RWPE1 (cell line): Measurements from ENCODE around the gene AGO1.

Source experiments
- CTCF ChIA-PET: fragments of 350-600 bp; sonication (Branson Sonifier 250); formaldehyde crosslinking; extraction: SDS; loops from one replicate; lab custom pipeline; 2021; lab: Yijun Ruan, JAX
- POLR2A ChIA-PET: fragments of 400-600 bp; formaldehyde crosslinking; extraction: SDS; loops from one replicate; lab custom pipeline; 2020; ENCODE audit warnings: antibody characterized with exemption; ENCODE audit not compliant: low non-redundant PET; lab: Yijun Ruan, JAX
- DNase-seq: peaks from one replicate; pipeline ENCODE4 v3.0.0; 2012; ENCODE audit warnings: low spot score
- H3K27ac ChIP-seq: fragments of 450-650 bp; 2 replicates; pipeline ENCODE4 v1.5.1; 2017
- TF ChIP-seq, protein P1 (sequence below): fragments of 450-650 bp; conservative IDR thresholded peaks from 2 replicates; pipeline ENCODE4 v1.5.1; 2017; ENCODE audit warnings: low read depth, mild to moderate bottlenecking

The AGO1 gene

DNA sequence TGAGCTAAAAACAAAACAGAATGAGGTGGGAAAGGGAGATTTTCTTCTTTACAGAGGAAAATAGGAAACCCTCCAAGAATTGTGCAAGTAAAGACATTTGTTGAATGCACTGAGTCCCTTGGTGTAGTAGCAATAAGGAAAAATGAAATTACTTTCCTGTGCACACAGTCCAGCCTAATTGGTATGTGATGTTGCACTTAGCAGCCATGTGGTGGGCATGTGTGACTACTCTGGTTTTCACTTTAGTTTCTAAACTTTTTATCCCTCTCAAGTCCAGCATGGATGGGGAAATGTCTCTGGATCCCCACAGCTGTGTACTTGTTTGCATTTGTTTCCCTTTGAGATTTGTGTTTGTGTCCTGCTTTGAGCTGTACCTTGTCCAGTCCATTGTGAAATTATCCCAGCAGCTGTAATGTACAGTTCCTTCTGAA, 40.8 kb downstream of the AGO1 start:
- TF ChIP-seq, protein P1, sequence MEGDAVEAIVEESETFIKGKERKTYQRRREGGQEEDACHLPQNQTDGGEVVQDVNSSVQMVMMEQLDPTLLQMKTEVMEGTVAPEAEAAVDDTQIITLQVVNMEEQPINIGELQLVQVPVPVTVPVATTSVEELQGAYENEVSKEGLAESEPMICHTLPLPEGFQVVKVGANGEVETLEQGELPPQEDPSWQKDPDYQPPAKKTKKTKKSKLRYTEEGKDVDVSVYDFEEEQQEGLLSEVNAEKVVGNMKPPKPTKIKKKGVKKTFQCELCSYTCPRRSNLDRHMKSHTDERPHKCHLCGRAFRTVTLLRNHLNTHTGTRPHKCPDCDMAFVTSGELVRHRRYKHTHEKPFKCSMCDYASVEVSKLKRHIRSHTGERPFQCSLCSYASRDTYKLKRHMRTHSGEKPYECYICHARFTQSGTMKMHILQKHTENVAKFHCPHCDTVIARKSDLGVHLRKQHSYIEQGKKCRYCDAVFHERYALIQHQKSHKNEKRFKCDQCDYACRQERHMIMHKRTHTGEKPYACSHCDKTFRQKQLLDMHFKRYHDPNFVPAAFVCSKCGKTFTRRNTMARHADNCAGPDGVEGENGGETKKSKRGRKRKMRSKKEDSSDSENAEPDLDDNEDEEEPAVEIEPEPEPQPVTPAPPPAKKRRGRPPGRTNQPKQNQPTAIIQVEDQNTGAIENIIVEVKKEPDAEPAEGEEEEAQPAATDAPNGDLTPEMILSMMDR, result no peak
- no peak overlapping the region for H3K27ac ChIP-seq
- no peak for DNase-seq
- ChIA-PET CTCF (no interaction called here), POLR2A (no interaction called here)

DNA sequence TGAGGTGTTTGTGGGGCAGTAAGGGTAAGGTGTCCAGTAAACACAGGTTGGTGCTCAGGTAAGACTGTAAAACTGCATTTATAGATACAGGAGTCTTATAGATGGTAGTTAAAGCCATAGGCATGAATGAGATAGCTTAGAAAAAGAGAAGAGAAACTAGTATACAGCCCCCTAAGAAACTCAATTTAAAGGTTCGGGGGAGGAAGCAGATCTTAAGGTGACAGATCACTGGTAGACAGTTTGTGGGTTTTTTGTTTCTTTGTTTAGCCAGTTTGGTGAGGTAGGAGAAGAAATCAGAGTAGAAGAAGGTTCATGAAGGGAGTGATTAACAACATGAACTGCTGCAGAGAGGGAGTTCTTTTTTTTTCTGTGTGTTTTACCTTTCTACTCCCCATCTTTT, 41.8 kb downstream of the AGO1 start:
- TF ChIP-seq, protein P1, result no peak
- CTCF ChIA-PET, result interaction anchor here (0.5 kb wide), 1 partner anchor 12 kb away, joined by 4 read pairs; no protein-coding TSS in a partner anchor
- DNase-seq, result no peak
- no peak overlapping the region for H3K27ac ChIP-seq
- POLR2A ChIA-PET, result no interaction called here

DNA sequence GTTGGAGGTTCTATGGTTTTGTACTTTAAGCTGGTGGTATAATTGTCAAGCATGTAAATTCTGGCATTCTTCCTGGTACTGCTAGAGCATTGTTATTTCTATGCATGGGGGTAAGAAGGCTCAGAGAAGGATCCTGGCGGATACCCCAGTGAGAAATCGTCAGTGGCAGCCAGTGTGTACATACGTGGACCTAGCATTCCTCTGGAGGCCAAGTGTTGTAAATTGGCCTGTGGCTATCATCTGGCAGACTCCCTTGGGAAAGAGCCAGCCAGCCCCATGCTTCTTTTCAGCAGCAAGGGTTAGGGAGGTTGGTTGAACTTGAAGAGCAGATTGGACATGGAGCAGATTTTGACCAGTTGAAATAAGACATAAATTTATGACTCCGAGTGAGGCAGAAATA, 42.7 kb downstream of the AGO1 start:
- CTCF ChIA-PET, result no interaction called here
- POLR2A ChIA-PET, result no interaction called here
- DNase-seq, result no peak

DNA sequence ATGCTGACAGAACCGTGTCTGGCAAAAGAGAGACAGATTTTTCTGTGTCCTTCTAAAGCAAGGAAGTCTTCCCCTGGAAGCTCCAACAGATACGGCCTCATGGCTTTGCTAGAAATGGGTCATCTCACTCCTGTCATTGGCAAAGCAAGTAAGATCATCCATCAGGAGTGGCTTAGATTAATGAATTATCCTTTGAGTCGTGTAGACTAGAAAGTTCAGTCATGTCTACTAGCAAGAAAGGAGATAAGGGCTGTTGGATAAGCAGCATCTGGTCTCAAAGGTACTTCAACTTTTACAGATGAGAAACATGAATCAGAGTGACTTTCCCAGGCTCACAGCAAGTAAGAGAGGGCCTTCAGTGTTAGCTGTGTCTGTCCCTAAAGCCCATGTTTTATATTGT, 44.5 kb downstream of the AGO1 start:
- ChIA-PET POLR2A (no interaction called here), CTCF (no interaction called here)
- DNase-seq, result no peak
- H3K27ac ChIP-seq, result no peak overlapping the region
- TF ChIP-seq, protein P1, result no peak

More for the DNA sequence above, 42.7 kb downstream of the AGO1 start:
- no peak overlapping the region for H3K27ac ChIP-seq
- TF ChIP-seq, protein P1, result no peak

DNA sequence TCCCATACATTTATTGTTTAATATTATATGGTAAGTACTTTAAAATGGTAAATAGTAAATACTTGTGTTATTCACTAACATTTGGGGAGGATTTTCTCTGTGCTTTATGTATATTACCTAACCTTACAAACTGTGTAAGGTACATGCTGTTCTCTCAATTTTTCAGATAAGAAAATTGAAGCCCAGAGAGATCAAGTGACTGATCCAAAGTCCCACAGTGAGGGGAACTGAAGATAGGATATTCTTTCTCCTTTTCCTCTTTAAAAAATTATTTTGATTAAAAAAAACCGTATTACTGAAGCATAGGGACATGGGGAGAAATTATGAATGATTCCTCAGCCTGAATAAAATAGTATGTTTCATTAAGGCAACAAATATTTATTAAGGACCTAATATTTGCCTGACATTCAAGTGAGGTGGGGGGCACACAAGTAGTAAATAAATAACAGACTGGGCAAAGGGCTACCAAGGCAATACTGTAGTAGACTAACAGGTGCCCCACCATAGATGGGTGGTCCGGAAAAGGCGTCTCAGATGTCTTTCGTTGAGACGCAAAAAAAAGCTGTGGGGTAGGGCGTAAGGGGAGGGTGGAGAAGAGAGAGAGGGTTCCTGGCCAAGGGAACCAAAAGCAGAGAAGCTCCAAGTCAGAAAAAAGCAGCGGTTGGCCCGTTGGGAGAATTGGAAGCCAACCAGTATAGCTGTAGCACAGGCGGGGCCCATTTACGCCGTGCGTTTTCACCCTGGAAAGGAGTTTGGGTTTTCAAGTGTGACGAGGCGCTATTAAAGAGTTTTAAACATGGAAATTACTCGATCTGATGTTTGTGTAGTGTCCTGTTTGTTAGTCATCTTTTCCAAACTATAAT, 47.0 kb downstream of the AGO1 start:
- TF ChIP-seq, protein P1, result no peak
- ChIA-PET POLR2A (no interaction called here), CTCF (interaction anchor here (0.6 kb wide), 1 partner anchor 220 kb away, joined by 4 read pairs; no protein-coding TSS in a partner anchor)
- peak; percentile 37 for DNase-seq
- peak overlapping the region; percentile 96 for H3K27ac ChIP-seq

DNA sequence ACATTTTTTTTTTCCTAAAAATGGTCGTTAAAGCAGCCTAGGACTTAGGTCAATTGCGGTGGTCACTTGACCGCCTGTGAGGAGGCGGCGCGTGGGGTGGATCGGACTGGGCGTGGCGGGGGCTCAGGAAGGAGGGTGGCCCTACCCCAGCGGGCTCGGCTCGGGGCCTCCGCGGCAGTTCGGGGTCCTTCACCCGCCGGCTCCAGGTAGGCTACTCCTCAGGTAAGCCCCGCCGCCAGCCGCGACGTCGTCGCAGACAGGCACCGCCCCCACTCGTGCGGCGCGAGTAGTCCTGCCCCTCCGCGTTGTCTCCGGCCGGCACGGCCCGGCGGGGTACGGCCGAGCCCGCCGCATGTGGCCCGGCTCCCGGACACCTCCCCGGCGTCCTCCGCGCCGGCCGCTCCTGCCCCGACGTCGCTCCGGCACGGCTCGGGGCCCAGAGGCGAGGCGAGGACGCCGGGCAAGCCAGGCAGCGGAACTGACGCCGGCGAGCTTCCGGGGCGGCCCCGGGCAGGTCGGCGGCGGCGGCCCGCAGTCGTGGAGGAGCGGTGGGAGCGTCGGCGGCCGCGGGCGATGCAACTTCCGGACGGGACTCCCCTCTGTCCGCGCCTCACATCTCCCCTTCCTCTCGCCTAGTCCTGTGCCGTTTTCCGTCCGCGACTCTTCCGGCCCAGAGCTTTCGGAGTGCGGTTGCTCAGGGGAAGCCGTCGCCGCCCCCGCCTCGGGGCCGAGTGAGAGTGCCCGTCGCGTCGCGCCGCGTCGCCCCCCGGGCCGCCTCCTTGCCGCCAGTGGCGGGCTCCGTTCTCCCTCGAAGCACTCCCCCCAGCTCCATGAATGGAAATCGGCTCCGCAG, 47.8 kb downstream of the AGO1 start, which contains the start of gene AGO3:
TSS of gene AGO3 (plus strand) at position 513 of the 853 bp plus-strand sequence. CDS start at position 835, 322 bp downstream.
- DNase-seq, result peak; percentile 79
- ChIA-PET POLR2A (interaction anchor here (0.6 kb wide), 1 partner anchor 95 kb away, joined by 4 read pairs; no protein-coding TSS in a partner anchor), CTCF (no interaction called here)
- TF ChIP-seq, protein P1, result no peak
- H3K27ac ChIP-seq, result peak within 1 kb of the TSS; percentile 96
